Suprapubic skin (tissue), 4 donors: ENCODE results near the gene SH3GL2.

Experiments
- CTCF ChIP-seq, 2 donors: fragments of 200-600 bp in 1 of 2; fragments of 450-650 bp in 1 of 2; sonication (generic) in 1 of 2; IDR thresholded peaks; one replicate each; pipeline ENCODE4 v1.5.1; 2016 to 2019; ENCODE audit warnings: antibody characterized with exemption in 2 of 2, mild to moderate bottlenecking in 1 of 2, moderate library complexity in 1 of 2
- EP300 ChIP-seq: sonication (generic); formaldehyde crosslinking; IDR thresholded peaks from one replicate; pipeline ENCODE4 v1.6.1; 2017; ENCODE audit warnings: antibody characterized with exemption
- POLR2A ChIP-seq, 2 donors: fragments of 450-650 bp; IDR thresholded peaks; one replicate each; pipeline ENCODE4 v1.6.1; 2017; ENCODE audit warnings: antibody characterized with exemption in 2 of 2, mild to moderate bottlenecking in 2 of 2, moderate library complexity in 2 of 2
- POLR2AphosphoS5 ChIP-seq, 3 donors: sonication (generic); formaldehyde crosslinking; IDR thresholded peaks; one replicate each; pipeline ENCODE4 v1.6.1; 2017; ENCODE audit warnings: antibody characterized with exemption in 3 of 3

DNA sequence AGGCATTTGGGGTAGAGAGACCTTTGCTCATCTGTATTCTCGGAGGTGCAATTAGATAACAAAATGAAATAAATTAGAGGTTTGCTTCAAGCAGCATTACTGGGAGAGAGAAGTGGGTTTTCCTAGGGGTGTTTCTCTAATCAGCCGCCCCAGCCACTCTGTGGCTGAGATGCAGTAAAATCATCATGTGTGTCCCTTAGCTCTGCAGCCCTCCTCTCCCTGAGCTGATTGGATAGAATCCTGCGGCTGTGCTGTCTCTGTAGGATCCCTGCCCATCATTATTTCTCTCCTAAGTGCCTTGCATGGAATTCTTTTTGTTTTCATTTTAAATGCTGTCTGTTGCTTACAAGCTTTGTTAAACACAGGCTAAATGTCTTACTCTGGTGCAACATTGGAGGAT, 171.4 kb downstream of the SH3GL2 start:
- TF ChIP-seq CTCF (IDR thresholded peaks at IDR 0.05) (no peak), POLR2A (IDR thresholded peaks at IDR 0.05) (no peak), POLR2AphosphoS5 (IDR thresholded peaks at IDR 0.05) (no peak), EP300 (no peak)
